SK-N-SH treated with all-trans-retinoic acid at 6 μM for 48 hours (cell line): ENCODE results near the gene KIF17.

Experiments used
- GLIS3 ChIP-seq: fragments of 250-450 bp; sonication (Bioruptor Pico); IDR thresholded peaks from 2 replicates; pipeline ENCODE4 v1.5.0; 2020; ENCODE audit warnings: mild to moderate bottlenecking, moderate library complexity
- TCF4 ChIP-seq: fragments of 250-450 bp; sonication (Bioruptor Pico); IDR thresholded peaks from 2 replicates; pipeline ENCODE4 v1.8.0; 2021; ENCODE audit warnings: mild to moderate bottlenecking, moderate library complexity, borderline replicate concordance
- TOX ChIP-seq: fragments of 250-450 bp; sonication (Bioruptor Pico); IDR thresholded peaks from 2 replicates; pipeline ENCODE4 v1.8.0; 2021; ENCODE audit warnings: mild to moderate bottlenecking, moderate library complexity, borderline replicate concordance
- ZFP3 ChIP-seq: fragments of 250-450 bp; sonication (Bioruptor Pico); IDR thresholded peaks from 2 replicates; pipeline ENCODE4 v1.5.0; 2020; ENCODE audit warnings: mild to moderate bottlenecking, moderate library complexity
- ZNF8 ChIP-seq: fragments of 450-650 bp; formaldehyde crosslinking; IDR thresholded peaks from 2 replicates; pipeline ENCODE4 v1.5.0; 2020; ENCODE audit warnings: mild to moderate bottlenecking, moderate library complexity
- TF ChIP-seq, protein P1 (sequence below): fragments of 250-450 bp; sonication (Bioruptor Pico); IDR thresholded peaks from 2 replicates; pipeline ENCODE4 v1.5.0; 2020; ENCODE audit warnings: mild to moderate bottlenecking, moderate library complexity
- TF ChIP-seq, protein P2 (sequence below): fragments of 250-450 bp; sonication (Bioruptor Pico); IDR thresholded peaks from 2 replicates; pipeline ENCODE4 v1.8.0; 2020; ENCODE audit warnings: mild to moderate bottlenecking, moderate library complexity, borderline replicate concordance

DNA sequence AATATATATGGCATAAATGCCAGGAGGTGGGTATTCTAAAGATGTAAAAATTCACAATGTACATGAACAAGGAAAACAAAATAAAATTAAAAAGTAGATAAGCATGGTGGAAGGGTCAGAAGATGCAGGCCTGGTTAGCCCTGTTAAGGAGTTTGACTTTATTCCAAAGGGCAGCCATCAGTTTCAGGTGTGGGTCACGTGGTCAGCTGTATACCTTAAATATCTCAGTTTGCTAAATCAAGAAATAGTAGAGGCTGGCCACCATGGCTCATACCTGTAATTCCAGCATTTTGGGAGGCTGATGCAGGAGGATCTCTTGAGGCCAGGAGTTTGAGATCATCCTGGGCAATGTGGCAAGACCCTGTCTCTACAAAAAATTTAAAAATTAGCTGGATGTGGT, 93.1 kb downstream of the KIF17 start:
- TF ChIP-seq ZFP3: no peak
- TF ChIP-seq, protein P1, sequence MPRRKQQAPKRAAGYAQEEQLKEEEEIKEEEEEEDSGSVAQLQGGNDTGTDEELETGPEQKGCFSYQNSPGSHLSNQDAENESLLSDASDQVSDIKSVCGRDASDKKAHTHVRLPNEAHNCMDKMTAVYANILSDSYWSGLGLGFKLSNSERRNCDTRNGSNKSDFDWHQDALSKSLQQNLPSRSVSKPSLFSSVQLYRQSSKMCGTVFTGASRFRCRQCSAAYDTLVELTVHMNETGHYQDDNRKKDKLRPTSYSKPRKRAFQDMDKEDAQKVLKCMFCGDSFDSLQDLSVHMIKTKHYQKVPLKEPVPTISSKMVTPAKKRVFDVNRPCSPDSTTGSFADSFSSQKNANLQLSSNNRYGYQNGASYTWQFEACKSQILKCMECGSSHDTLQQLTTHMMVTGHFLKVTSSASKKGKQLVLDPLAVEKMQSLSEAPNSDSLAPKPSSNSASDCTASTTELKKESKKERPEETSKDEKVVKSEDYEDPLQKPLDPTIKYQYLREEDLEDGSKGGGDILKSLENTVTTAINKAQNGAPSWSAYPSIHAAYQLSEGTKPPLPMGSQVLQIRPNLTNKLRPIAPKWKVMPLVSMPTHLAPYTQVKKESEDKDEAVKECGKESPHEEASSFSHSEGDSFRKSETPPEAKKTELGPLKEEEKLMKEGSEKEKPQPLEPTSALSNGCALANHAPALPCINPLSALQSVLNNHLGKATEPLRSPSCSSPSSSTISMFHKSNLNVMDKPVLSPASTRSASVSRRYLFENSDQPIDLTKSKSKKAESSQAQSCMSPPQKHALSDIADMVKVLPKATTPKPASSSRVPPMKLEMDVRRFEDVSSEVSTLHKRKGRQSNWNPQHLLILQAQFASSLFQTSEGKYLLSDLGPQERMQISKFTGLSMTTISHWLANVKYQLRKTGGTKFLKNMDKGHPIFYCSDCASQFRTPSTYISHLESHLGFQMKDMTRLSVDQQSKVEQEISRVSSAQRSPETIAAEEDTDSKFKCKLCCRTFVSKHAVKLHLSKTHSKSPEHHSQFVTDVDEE (CRISPR knock-in tag): no peak
- TF ChIP-seq TCF4: no peak
- no peak for TF ChIP-seq TOX
- TF ChIP-seq, protein P2, sequence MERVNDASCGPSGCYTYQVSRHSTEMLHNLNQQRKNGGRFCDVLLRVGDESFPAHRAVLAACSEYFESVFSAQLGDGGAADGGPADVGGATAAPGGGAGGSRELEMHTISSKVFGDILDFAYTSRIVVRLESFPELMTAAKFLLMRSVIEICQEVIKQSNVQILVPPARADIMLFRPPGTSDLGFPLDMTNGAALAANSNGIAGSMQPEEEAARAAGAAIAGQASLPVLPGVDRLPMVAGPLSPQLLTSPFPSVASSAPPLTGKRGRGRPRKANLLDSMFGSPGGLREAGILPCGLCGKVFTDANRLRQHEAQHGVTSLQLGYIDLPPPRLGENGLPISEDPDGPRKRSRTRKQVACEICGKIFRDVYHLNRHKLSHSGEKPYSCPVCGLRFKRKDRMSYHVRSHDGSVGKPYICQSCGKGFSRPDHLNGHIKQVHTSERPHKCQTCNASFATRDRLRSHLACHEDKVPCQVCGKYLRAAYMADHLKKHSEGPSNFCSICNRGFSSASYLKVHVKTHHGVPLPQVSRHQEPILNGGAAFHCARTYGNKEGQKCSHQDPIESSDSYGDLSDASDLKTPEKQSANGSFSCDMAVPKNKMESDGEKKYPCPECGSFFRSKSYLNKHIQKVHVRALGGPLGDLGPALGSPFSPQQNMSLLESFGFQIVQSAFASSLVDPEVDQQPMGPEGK (CRISPR knock-in tag): no peak
- TF ChIP-seq GLIS3 (CRISPR knock-in tag): no peak
- TF ChIP-seq ZNF8 (CRISPR knock-in tag): no peak
